Tibial nerve (tissue), 4 donors: ENCODE results near the gene DAP. TPM values are rescaled to one million over a fixed set of nuclear protein-coding genes. Genes with fewer than 3 reads are reported as not detected.

ENCODE experiments used
- DNase-seq, 2 donors: peaks; one replicate each; pipeline ENCODE4 v3.0.0-alpha.2; 2019; ENCODE audit warnings: low spot score in 2 of 2
- H3K27ac ChIP-seq, 4 donors: fragments of 200-600 bp; sonication (generic) in 3 of 4; one replicate each; pipeline ENCODE4 v1.5.1; 2017 to 2019; ENCODE audit warnings: mild to moderate bottlenecking in 1 of 4
- H3K27me3 ChIP-seq, 2 donors: fragments of 200-600 bp; sonication (generic) in 1 of 2; one replicate each; pipeline versions ENCODE4 v1.5.1 to v1.6.0; 2017 to 2019
- H3K36me3 ChIP-seq, 3 donors: fragments of 200-600 bp; sonication (generic); one replicate each; pipeline ENCODE4 v1.5.1; 2018 to 2019
- H3K4me1 ChIP-seq, 4 donors: fragments of 200-600 bp; sonication (generic) in 3 of 4; one replicate each; pipeline ENCODE4 v1.5.1; 2017 to 2019
- H3K4me3 ChIP-seq, 4 donors: fragments of 200-600 bp; sonication (generic) in 3 of 4; one replicate each; pipeline ENCODE4 v1.5.1; 2017 to 2019; ENCODE audit warnings: mild to moderate bottlenecking in 1 of 4, moderate library complexity in 1 of 4
- H3K9me3 ChIP-seq, 4 donors: fragments of 200-600 bp; sonication (generic) in 3 of 4; one replicate each; pipeline ENCODE4 v1.5.1; 2017 to 2019
- CTCF ChIP-seq, 5 experiments: fragments of 200-600 bp in 3 of 5; fragments of 450-650 bp in 2 of 5; sonication (generic) in 3 of 5; IDR thresholded peaks; one replicate each; pipeline ENCODE4 v1.5.1; 2016 to 2019; ENCODE audit warnings: antibody characterized with exemption in 5 of 5, mild to moderate bottlenecking in 3 of 5, moderate library complexity in 2 of 5
- EP300 ChIP-seq, 2 donors: sonication (generic); formaldehyde crosslinking; IDR thresholded peaks; one replicate each; pipeline ENCODE4 v1.6.1; 2017; ENCODE audit warnings: antibody characterized with exemption in 2 of 2, mild to moderate bottlenecking in 1 of 2
- POLR2A ChIP-seq, 2 donors: fragments of 450-650 bp; IDR thresholded peaks; one replicate each; pipeline ENCODE4 v1.6.1; 2017; ENCODE audit warnings: antibody characterized with exemption in 2 of 2, mild to moderate bottlenecking in 2 of 2, moderate library complexity in 2 of 2
- WGBS, 2 donors: methylation state at CpG; one replicate each; pipeline ENCODE4 v1.1.5; 2018; 5-methylcytosine and 5-hydroxymethylcytosine counted together
- total RNA-seq, 4 donors: library from RNA; depleted of rRNA; stranded (reverse); fragments of >200 nt; gene quantifications; one replicate each; pipeline ENCODE4 v1.1.0, GENCODE V29; 2016

The DAP gene
- total RNA-seq, 4 donors from 2014 or later: 43.0 to 77.7 (median 50.0) TPM

DNA sequence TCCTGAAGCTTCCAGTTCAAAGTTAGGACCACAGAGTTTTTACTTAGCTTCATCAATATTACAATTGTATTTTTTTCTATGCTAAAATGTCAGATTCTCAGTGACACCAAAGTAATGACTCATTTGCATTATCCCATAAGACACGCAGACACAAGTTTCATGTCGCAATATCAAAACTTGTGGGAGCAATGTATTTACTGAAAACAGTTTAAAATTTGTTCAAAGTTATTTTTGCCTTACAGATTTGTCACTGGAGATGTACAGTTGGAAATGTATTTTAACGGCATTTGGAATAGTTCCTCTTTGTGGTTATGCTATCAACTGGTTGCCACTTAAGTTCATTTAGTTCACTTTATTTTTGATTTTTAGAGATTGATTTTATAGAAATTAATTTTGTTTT lies 36.2 kb upstream of the DAP start:
- no peaks in the 10 kb centered on the region for H3K9me3 ChIP-seq
- TF ChIP-seq POLR2A (IDR thresholded peaks at IDR 0.05): no peak
- no peak for TF ChIP-seq EP300 (IDR thresholded peaks at IDR 0.05)
- no peak for TF ChIP-seq CTCF (IDR thresholded peaks at IDR 0.05)
- H3K36me3 ChIP-seq: no peaks in the 10 kb centered on the region
- H3K27me3 ChIP-seq: no peaks in the 10 kb centered on the region
- WGBS, 2 donors: 75 to 86% methylated on average over 3 of the region's 3 CpGs
- DNase-seq: no peak
- no peak overlapping the region for H3K4me3 ChIP-seq
- no peak overlapping the region for H3K27ac ChIP-seq
- no peaks in the 10 kb centered on the region for H3K4me1 ChIP-seq

DNA sequence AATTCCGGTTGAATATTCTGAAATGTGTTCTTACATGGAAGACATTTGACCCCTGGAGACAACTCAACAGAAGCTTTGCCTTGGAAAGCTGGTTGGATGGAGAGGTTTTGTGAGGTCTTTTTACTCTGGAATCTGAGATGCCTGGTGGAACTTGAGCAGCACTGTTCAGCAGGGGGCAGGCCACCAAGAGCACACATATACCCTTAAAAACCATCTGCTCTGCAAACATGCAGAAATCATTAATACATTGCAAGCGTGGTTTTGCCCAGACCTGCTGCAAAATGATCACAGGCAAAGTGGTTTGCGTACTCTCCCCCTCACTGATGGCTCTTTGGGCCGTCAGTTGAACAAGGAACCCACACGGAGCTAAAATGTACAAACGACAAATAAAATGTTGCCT lies 32.8 kb upstream of the DAP start:
- H3K27me3 ChIP-seq: no peaks in the 10 kb centered on the region
- H3K36me3 ChIP-seq: no peaks in the 10 kb centered on the region
- H3K27ac ChIP-seq: no peak overlapping the region
- TF ChIP-seq EP300 (IDR thresholded peaks at IDR 0.05) (no peak), POLR2A (IDR thresholded peaks at IDR 0.05) (no peak), CTCF (IDR thresholded peaks at IDR 0.05) (no peak)
- H3K4me3 ChIP-seq: no peak overlapping the region
- WGBS, 2 donors: 56 to 65% methylated on average over 6 of the region's 6 CpGs
- H3K4me1 ChIP-seq: peaks cover 0 to 11% (median 0%) of the 10 kb centered on the region in 4 donors
- no peak for DNase-seq
- H3K9me3 ChIP-seq: no peaks in the 10 kb centered on the region

DNA sequence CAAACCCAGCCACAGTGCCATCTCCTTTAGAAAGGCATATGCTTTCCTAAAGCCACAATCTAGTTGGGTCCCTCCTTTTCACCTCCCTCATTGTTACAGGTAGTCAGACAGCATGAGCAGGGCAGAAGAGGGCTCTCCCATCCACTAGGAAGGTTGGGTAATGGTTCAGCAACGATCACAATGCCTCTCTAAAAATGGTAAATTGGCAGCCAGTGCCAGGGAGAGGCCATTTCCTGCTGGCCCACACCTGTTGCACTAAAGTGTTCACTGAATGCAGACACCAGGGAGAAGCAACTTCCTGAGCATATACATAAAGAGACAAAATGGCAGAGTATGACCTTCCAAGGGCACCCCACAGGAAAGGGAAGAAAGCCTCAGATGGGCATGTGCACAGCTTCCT lies 31.3 kb upstream of the DAP start:
- Histone ChIP-seq H3K4me1 (peaks cover 0 to 18% (median 0%) of the 10 kb centered on the region in 4 donors), H3K27ac (no peak overlapping the region), H3K4me3 (no peak overlapping the region), H3K36me3 (no peaks in the 10 kb centered on the region), H3K27me3 (no peaks in the 10 kb centered on the region), H3K9me3 (no peaks in the 10 kb centered on the region)
- DNase-seq: no peak
- TF ChIP-seq POLR2A (IDR thresholded peaks at IDR 0.05) (no peak), CTCF (IDR thresholded peaks at IDR 0.05) (no peak), EP300 (IDR thresholded peaks at IDR 0.05) (no peak)
- 50 to 60% methylated on average over 1 of the region's 1 CpG for WGBS, 2 donors

- WGBS, 2 donors: 64 to 76% methylated on average over 3 of the region's 3 CpGs
- Histone ChIP-seq H3K4me1 (peaks cover 0 to 18% (median 0%) of the 10 kb centered on the region in 4 donors), H3K36me3 (no peaks in the 10 kb centered on the region), H3K9me3 (no peaks in the 10 kb centered on the region), H3K27me3 (no peaks in the 10 kb centered on the region), H3K27ac (peak overlapping the region in 2 of 4 donors; percentile 16 to 76), H3K4me3 (no peak overlapping the region)
- no peak for TF ChIP-seq EP300 (IDR thresholded peaks at IDR 0.05)
- TF ChIP-seq POLR2A (IDR thresholded peaks at IDR 0.05): no peak
- TF ChIP-seq CTCF (IDR thresholded peaks at IDR 0.05): no peak
- DNase-seq: no peak
Observed at GRCh38 chr5:10789726-10790125, 28.7 kb upstream of the DAP start.

- 18 to 23% methylated on average over 3 of the region's 3 CpGs for WGBS, 2 donors
- no peak for DNase-seq
Observed at GRCh38 chr5:10789021-10789420, 28.0 kb upstream of the DAP start.

More at GRCh38 chr5:10789021-10789420, 28.0 kb upstream of the DAP start:
- Histone ChIP-seq H3K9me3 (no peaks in the 10 kb centered on the region), H3K4me1 (peaks cover 0 to 18% (median 0%) of the 10 kb centered on the region in 4 donors), H3K36me3 (no peaks in the 10 kb centered on the region), H3K27me3 (no peaks in the 10 kb centered on the region), H3K27ac (peak overlapping the region in 2 of 4 donors; percentile 16 to 76), H3K4me3 (no peak overlapping the region)
- TF ChIP-seq EP300 (IDR thresholded peaks at IDR 0.05): no peak
- TF ChIP-seq CTCF (IDR thresholded peaks at IDR 0.05): no peak
- TF ChIP-seq POLR2A (IDR thresholded peaks at IDR 0.05): no peak
